Nephron progenitor cell (in vitro differentiated cells): ENCODE measurements around the gene BBS9.
"Not testable (repeated sequence)": the region's sequence is repeated elsewhere in the genome, so short reads cannot be mapped to it uniquely, and the experiment has no call there.

Experiments used
- DNase-seq: peaks from one replicate; pipeline ENCODE4 v3.0.0; 2021
- H3K27ac Mint-ChIP-seq: 2 replicates; pipeline ENCODE4 v1.8.0; 2021; ENCODE audit warnings: mild to moderate bottlenecking, moderate library complexity, mixed read lengths
- H3K27me3 Mint-ChIP-seq: 2 replicates; pipeline ENCODE4 v1.8.0; 2021; ENCODE audit warnings: mild to moderate bottlenecking, low read depth, mixed read lengths; ENCODE audit not compliant: poor library complexity
- H3K36me3 Mint-ChIP-seq: 2 replicates; pipeline ENCODE4 v1.8.0; 2021; ENCODE audit warnings: low read depth, mixed read lengths
- H3K4me1 Mint-ChIP-seq: 2 replicates; pipeline ENCODE4 v1.8.0; 2021; ENCODE audit warnings: mixed read lengths
- H3K4me3 Mint-ChIP-seq: 2 replicates; pipeline ENCODE4 v1.8.0; 2021; ENCODE audit warnings: mild to moderate bottlenecking, moderate library complexity, mixed read lengths
- H3K9me3 Mint-ChIP-seq: 2 replicates; pipeline ENCODE4 v1.8.0; 2021; ENCODE audit warnings: mild to moderate bottlenecking, moderate library complexity, mixed read lengths
- TF ChIP-seq, protein P1 (sequence below): fragments of 200-600 bp; sonication (generic); IDR thresholded peaks from 2 replicates; pipeline ENCODE4 v1.5.0; 2021; ENCODE audit warnings: antibody characterized with exemption

BBS9 gene

DNA sequence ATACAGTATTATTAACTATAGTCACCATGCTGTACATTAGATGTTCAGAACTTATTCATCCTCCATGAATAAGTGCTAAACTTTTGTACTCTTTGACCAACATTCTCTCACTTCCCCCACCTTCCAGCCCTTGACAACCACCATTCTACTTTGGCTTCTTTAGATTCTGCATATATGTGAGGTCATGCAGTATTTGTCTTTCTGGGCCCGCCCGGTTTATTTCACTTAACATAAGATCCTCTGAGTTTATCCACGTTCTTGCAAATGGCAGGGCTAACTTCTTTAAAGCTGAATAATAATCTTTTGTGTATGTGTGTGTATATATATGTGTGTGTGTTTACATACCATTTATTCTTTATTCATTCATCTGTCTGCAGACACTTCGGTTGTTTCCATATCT lies 336.8 kb downstream of the BBS9 start:
- no peak for DNase-seq
- Mint-ChIP-seq H3K27me3 (peaks cover 4% of the 10 kb centered on the region), H3K36me3 (peaks cover 12% of the 10 kb centered on the region), H3K4me3 (no peak overlapping the region), H3K9me3 (peaks cover 15% of the 10 kb centered on the region), H3K4me1 (peaks cover 9% of the 10 kb centered on the region), H3K27ac (no peak overlapping the region)
- TF ChIP-seq, protein P1, sequence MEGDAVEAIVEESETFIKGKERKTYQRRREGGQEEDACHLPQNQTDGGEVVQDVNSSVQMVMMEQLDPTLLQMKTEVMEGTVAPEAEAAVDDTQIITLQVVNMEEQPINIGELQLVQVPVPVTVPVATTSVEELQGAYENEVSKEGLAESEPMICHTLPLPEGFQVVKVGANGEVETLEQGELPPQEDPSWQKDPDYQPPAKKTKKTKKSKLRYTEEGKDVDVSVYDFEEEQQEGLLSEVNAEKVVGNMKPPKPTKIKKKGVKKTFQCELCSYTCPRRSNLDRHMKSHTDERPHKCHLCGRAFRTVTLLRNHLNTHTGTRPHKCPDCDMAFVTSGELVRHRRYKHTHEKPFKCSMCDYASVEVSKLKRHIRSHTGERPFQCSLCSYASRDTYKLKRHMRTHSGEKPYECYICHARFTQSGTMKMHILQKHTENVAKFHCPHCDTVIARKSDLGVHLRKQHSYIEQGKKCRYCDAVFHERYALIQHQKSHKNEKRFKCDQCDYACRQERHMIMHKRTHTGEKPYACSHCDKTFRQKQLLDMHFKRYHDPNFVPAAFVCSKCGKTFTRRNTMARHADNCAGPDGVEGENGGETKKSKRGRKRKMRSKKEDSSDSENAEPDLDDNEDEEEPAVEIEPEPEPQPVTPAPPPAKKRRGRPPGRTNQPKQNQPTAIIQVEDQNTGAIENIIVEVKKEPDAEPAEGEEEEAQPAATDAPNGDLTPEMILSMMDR: no peak

- TF ChIP-seq, protein P1: no peak
- Mint-ChIP-seq H3K27me3 (peaks cover 4% of the 10 kb centered on the region), H3K27ac (no peak overlapping the region), H3K4me3 (no peak overlapping the region), H3K4me1 (no peaks in the 10 kb centered on the region), H3K9me3 (peaks cover 15% of the 10 kb centered on the region), H3K36me3 (peaks cover 12% of the 10 kb centered on the region)
- no peak for DNase-seq
These were observed 342.4 kb downstream of the BBS9 start for GRCh38 chr7:33471636-33472242.

DNA sequence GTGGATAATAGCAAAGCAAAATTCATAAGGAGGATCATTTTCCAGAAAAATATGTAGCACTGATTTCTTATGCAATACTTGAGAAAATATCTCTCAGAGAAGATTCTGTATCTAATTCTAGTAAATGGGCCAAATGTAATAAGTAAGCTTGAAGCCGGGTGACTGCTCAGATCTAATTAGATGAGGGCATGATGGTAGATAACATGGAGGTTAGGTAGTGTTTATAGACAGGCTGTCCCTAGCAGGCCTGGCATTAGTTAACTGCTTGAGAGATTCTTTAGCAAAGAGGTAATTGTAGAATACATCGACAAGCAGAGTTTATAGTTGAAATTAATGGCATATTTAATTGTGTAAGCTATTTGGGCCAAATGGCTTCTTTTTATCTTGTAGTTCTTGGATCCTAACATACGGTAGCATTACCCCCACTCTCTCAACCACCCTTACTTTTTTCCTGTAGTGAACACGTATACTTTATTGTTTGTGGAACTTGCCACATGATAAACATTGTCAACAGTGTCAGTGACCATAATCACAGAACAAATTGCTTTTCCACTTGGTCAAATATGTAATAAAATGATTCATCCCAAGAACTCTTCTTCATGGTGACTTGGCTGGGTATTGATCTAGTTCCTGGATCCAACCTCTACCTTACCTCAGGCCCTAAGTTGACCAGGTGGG lies 343.1 kb downstream of the BBS9 start:
- no peak overlapping the region for H3K4me3 Mint-ChIP-seq
- TF ChIP-seq, protein P1: no peak
- H3K27me3 Mint-ChIP-seq: peaks cover 4% of the 10 kb centered on the region
- H3K9me3 Mint-ChIP-seq: peaks cover 15% of the 10 kb centered on the region
- H3K36me3 Mint-ChIP-seq: peaks cover 11% of the 10 kb centered on the region
- H3K4me1 Mint-ChIP-seq: no peaks in the 10 kb centered on the region
- H3K27ac Mint-ChIP-seq: no peak overlapping the region
- no peak for DNase-seq

DNA sequence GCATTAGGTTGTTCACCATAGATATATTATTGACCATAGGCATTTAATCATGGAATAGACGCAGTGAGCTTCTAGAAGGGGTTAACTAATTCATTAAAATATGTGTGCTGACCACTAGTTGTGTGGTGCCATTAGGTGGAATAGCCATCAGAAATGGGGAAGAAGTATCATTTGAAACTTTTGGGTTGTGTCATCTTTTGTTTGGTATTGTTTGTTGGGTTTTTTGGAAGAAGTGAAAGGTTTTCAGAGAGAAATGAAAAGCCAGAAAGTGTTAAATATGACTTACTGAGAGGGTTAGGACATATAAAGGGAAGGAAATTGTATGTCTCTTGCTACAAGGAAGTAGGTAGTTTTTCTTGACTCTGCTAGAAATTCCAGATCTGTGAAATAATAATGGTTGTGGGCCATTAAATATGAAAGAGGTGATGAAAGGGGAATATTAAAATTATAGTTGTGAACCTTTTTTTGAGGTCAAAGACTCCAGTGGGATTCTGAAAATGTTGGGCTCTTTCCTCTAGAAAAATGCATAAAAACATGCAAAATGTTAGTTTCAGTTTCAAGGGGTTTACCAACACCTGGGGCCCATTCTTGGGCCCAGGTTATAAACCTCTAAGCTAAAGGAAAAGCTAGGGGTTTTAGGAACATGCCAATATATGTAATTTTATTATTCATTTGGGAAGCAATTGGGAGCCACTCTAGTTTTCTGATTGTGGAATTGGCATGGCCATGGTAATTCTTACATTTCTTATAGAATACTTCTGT lies 348.5 kb downstream of the BBS9 start:
- Mint-ChIP-seq H3K9me3 (peaks cover 8% of the 10 kb centered on the region), H3K36me3 (peaks cover 8% of the 10 kb centered on the region), H3K4me3 (no peak overlapping the region), H3K27ac (no peak overlapping the region), H3K27me3 (no peaks in the 10 kb centered on the region), H3K4me1 (no peaks in the 10 kb centered on the region)
- DNase-seq: no peak
- TF ChIP-seq, protein P1: no peak

DNA sequence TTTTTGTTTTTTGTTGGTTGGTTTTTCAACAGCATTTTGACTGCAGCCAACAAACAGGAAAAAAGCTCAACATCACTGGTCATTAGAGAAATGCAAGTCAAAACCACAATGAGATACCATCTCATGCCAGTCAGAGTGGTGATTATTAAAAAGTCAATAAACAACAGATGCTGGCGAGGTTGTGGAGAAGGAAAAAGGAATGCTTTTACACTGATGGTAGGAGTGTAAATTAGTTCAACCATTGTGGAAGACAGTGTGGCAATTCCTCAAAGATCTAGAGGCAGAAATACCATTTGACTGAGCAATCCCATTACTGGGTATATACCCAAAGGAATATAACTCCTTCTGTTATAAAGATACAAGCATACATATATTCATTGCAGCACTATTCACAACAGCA lies 355.1 kb downstream of the BBS9 start:
- H3K4me3 Mint-ChIP-seq, DNase-seq, H3K27ac Mint-ChIP-seq, H3K27me3 Mint-ChIP-seq: not testable (repeated sequence)
- Mint-ChIP-seq H3K4me1 (peaks cover 11% of the 10 kb centered on the region), H3K9me3 (peaks cover 14% of the 10 kb centered on the region), H3K36me3 (peaks cover 15% of the 10 kb centered on the region)

DNA sequence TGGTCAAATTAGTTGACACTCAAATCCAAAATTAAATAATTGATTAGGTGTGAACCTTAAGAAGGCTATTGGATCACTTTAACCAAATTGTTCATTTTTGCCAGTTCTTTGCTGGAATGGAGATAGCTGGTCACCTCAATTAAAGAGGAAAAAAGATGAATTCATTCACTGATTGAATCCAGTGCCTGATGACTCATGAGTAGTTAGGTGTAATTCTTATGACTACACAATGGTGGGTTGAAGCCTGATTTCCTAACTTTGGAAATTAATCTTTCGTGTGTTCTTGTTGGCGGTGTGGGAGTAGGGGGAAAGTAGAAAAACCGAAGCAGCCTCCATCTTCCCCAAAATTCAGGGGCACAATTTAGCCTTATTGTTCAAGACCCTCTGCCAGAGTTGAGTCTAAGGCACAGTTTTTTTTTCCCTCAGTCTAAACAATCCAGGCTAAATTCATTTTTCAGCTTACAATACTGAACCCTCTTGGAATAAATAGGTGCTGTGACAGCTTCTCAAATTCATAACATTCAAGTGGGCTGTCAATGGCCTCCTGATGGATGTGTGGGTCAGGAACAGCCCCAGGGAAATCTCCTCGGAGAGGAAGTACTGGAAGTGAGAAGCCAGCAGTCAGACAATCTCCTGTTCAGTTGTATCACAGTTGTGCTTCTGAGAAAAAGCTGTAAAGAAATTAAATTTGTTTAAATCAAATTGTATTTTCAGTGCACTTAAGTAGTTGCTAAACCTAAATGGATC lies 356.6 kb downstream of the BBS9 start:
- TF ChIP-seq, protein P1: no peak
- H3K27ac Mint-ChIP-seq: no peak overlapping the region
- no peaks in the 10 kb centered on the region for H3K27me3 Mint-ChIP-seq
- peaks cover 7% of the 10 kb centered on the region for H3K36me3 Mint-ChIP-seq
- peaks cover 6% of the 10 kb centered on the region for H3K9me3 Mint-ChIP-seq
- no peak overlapping the region for H3K4me3 Mint-ChIP-seq
- H3K4me1 Mint-ChIP-seq: peaks cover 11% of the 10 kb centered on the region
- no peak for DNase-seq
